Urinary bladder (tissue), 4 donors: Measurements from ENCODE around the gene ZFP36L1. TPM values are rescaled to one million over a fixed set of nuclear protein-coding genes. Genes with fewer than 3 reads are reported as not detected.

Experiments
- DNase-seq: peaks from one replicate; pipeline ENCODE4 v3.0.0-alpha.2; 2015; ENCODE audit errors: extremely low spot score
- H3K27ac ChIP-seq: one replicate; pipeline ENCODE4 v1.5.1; 2013; ENCODE audit warnings: low read depth, mild to moderate bottlenecking, moderate library complexity
- H3K36me3 ChIP-seq: one replicate; pipeline ENCODE4 v1.6.1; 2013; ENCODE audit warnings: mild to moderate bottlenecking, moderate library complexity; ENCODE audit not compliant: insufficient read depth
- H3K4me1 ChIP-seq: one replicate; pipeline ENCODE4 v1.6.1; 2013; ENCODE audit warnings: mild to moderate bottlenecking, moderate library complexity; ENCODE audit not compliant: insufficient read depth
- H3K4me3 ChIP-seq: one replicate; pipeline ENCODE4 v1.5.1; 2013; ENCODE audit warnings: low read depth, low read length
- WGBS: extraction: QIAGEN DNeasy Blood & Tissue Kit; methylation state at CpG from one replicate; pipeline ENCODE4 v1.1.7; 2013; 5-methylcytosine and 5-hydroxymethylcytosine counted together
- polyA plus RNA-seq: library from polyadenylated mRNA; stranded (reverse); fragments of 200-250 nt; gene quantifications from one replicate; pipeline ENCODE4 v1.2.3, GENCODE V29; 2013
- total RNA-seq: library from RNA; depleted of rRNA; stranded (reverse); fragments of >200 nt; gene quantifications from one replicate; pipeline ENCODE4 v1.2.3, GENCODE V29; 2014
- donor health status: healthy with polysubstance abuse.
- donor health status: healthy.

The ZFP36L1 gene
- total and polyA plus RNA-seq, 2 donors: 82.2 to 653 TPM

DNA sequence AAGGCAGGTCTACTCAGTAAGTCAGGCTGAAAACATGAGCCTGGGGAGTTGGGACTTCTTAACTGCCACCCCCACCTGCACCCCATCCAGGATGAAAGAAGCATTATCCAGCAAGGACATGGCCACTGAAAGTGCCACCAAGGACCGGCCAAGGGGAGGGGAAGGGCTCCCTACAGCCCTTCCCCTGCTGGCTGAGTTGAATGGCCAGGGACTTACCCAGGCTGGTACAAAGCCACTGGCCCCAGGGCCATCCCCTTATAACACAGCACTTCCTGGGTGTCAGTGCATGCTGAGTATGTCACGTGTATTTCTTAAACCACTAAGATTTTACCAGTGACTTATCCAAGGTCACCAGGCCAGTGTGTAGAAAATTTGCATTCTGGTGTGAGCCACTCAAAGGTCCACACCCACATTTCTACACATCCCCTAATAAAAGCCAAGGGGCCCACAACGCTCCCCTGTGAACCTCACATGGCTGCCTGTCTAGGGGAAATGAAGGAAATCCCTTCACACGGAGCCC lies 29.3 kb upstream of the ZFP36L1 start:
- no peak for DNase-seq
- Histone ChIP-seq H3K4me3 (no peak overlapping the region), H3K4me1 (no peaks in the 10 kb centered on the region), H3K36me3 (no peaks in the 10 kb centered on the region), H3K27ac (no peak overlapping the region)
- WGBS: 93% methylated on average over 4 of the region's 4 CpGs

DNA sequence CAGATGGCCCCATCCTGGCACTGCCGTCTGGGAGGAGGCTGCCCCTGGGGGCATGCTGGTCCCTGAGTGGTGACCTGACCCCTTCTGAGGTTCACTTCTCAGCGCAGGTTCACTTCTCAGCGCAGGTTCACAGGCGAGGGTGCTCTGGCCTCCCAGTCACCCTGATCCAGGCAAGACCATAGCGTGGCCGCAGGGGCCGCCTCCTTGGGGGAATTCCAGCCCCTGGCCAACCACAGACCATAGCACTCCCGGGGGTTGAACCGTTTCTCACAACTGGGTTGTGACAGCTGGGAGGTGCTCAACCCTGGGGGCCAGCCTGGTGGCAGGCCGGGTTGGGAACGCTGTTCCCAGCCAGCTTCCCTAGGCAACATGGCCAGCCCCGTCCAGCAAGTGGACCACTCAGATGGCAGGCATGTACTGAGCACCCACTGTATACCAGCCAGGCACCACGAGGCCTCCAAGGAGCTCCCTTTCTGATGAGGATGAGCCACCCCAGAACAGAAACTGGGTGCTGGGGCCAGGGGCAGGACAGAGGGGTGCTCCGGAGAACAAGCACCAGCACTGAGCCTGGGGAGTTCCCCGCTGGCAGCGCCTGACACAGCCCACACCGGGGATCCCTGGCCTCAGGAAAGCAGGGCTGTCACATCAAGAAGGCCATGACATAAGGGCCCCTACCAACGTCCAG lies 28.3 kb upstream of the ZFP36L1 start:
- WGBS: 91% methylated on average over 18 of the region's 18 CpGs
- H3K4me3 ChIP-seq: no peak overlapping the region
- no peak overlapping the region for H3K27ac ChIP-seq
- no peaks in the 10 kb centered on the region for H3K4me1 ChIP-seq
- H3K36me3 ChIP-seq: no peaks in the 10 kb centered on the region
- no peak for DNase-seq

DNA sequence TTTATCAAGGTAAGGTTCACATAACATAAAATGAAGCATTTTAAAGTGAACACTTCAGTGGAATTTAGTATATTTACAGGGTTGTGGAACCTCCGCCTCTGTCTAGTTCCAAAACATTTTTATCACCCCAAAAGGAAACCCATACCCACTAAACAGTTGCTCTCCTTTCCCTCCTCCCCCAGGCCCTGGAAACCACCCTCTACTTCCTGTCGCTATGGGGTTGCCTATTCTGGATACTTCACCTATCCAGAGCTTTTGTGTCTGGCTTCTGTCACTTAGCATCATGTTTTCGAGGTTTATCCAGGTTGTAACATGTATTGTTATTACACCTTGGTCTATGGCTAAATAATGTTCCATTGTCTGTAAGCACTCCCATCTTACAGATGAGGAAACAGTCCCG lies 27.7 kb upstream of the ZFP36L1 start:
- DNase-seq: no peak
- 89% methylated on average over 4 of the region's 4 CpGs for WGBS
- no peaks in the 10 kb centered on the region for H3K4me1 ChIP-seq
- no peaks in the 10 kb centered on the region for H3K36me3 ChIP-seq
- no peak overlapping the region for H3K4me3 ChIP-seq
- no peak overlapping the region for H3K27ac ChIP-seq

DNA sequence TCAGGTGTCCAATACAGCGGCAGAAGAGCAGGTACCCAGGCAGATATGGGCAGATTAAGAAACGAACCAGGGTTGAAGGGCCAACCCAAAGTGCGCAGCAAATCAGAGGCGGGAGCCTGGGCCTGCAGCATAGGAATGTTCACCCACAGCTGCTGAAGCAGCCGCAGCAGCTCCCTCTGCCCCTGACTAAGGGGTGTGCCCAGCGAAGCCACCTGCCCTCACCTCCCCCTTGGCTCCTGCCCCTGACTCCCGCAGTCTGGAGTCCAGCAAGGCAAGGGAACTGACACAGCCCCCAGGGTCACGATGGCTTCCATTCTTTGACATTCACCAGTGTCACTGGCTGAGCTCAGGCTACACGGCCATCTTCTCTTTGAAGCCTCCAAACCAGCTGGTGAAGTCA lies 27.3 kb upstream of the ZFP36L1 start:
- H3K4me1 ChIP-seq: no peaks in the 10 kb centered on the region
- no peaks in the 10 kb centered on the region for H3K36me3 ChIP-seq
- DNase-seq: no peak
- H3K27ac ChIP-seq: no peak overlapping the region
- H3K4me3 ChIP-seq: no peak overlapping the region
- WGBS: 94% methylated on average over 9 of the region's 9 CpGs

DNA sequence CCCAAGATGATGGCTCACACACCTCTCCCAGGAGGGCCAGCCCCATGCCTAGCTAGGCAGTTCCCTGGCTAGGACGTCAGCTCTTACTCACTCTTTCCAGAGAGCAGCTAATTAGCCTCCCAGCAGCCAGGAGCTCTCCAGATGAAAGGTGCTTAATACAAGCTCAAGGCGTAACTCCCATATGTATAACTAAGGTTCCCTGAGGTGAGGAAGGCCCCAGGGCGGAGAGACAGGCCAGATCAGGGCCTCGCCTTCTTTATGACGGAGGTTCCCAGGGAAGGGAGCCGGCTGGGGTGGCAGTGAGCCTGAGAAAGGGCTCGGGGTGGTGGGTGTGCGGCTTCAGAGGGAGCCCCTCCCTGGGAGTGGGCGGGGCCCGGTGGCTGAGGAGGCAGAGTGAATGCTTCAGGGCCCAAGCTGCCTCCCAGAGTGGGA lies 26.4 kb upstream of the ZFP36L1 start:
- H3K4me3 ChIP-seq: no peak overlapping the region
- peaks cover 1% of the 10 kb centered on the region for H3K4me1 ChIP-seq
- WGBS: 52% methylated on average over 10 of the region's 10 CpGs
- DNase-seq: no peak
- no peaks in the 10 kb centered on the region for H3K36me3 ChIP-seq
- H3K27ac ChIP-seq: no peak overlapping the region

DNA sequence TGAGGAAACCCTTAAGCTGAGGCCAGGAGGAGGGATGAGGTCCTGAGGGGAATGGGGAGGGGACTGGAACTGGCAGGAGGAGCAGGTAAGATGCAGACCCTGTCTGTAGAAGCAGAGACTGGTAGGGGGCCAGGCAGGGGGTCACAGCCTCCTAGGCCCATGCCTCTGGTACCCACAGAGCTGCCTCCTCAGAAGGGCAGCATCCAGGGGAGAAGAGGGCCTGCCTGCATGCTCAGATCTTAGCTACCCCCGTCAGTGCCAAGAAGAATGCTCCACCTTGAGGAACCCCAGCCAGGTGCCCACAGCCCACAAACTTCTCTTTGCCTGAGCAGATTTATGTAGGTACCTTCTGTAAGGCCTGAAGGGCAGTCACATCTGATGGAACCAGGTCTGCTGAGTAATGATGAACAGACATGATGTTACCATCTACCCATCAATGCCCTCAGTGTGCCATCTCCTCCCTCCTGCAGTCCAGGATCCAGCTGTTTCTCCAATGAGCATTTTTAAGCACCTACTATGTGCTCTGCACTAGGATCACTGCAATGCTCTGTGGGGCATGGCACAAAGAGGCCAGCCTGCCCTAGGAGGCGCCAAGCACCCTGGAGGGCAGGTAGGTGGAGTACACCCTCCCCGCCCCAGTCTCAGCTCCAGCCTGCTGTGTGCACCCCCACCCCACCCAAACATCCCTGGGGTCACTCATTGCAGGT lies 24.8 kb upstream of the ZFP36L1 start:
- Histone ChIP-seq H3K4me3 (no peak overlapping the region), H3K4me1 (peaks cover 1% of the 10 kb centered on the region), H3K27ac (no peak overlapping the region), H3K36me3 (no peaks in the 10 kb centered on the region)
- 96% methylated on average over 3 of the region's 3 CpGs for WGBS
- no peak for DNase-seq

DNA sequence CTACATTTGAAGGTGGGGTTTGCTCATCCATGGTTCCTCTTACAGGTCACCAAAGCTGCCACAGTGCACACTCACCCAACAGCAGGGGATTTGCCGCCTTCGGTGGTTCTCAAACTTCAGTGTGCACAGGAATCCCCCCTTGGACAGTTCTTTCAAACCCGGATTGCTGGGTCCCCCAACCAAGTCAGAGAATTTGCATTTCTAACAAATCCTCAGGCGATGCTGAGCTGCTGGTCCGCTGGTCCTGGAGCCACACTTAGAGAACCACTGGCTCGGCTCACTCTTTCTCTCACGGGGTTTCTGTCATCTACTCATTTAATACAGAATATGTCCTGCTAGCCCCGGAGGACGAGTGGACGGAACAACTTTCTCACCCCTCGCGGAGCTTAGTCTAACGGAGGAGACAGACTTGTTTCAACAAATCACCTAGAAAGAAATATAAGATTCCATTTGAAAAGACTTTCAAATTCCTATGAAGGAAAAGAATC lies 24.1 kb upstream of the ZFP36L1 start:
- Histone ChIP-seq H3K4me3 (no peak overlapping the region), H3K36me3 (no peaks in the 10 kb centered on the region), H3K4me1 (peaks cover 1% of the 10 kb centered on the region), H3K27ac (peak overlapping the region; percentile 98)
- no peak for DNase-seq
- 58% methylated on average over 13 of the region's 13 CpGs for WGBS

DNA sequence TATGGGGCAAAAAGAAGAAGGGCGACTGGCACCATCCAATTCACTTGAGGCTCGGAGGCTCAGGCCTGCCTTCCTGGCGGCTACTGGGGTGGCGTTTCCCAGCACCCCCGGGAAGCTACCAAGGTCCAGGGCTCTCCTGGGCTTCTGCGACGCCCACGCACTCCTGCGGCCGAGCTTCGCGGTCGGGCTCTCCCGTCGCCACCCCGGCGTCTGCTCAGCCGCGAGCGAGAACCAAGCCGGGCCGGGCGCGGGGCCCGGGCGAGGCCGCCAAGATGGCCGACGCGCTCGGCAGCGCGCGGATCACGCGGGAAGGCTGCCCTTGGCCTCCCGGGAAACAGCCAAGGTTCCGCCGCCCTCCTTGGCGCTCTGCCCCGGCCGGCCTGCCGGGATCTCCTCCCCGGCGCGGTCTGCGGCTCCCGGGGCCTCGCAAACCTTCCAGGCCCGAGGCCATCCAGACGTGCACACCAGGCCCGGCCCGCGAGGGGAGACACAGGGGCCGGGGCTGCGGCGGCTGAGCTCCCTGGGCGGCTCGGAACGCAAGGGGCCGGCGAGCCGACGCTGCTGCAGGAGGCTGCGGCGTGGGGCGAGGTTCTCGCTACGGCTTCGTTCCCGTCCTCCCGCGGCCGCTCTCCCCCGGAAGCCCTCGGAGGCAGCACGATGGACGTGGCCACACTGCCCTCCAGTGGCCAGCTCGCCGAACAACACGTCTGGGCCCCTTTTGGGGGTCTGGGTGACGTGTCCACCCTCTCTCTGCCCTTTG lies 23.5 kb upstream of the ZFP36L1 start:
- Histone ChIP-seq H3K4me3 (peak overlapping the region; percentile 40), H3K36me3 (no peaks in the 10 kb centered on the region), H3K27ac (peak overlapping the region; percentile 98), H3K4me1 (peaks cover 1% of the 10 kb centered on the region)
- 2% methylated on average over 82 of the region's 82 CpGs for WGBS
- peak; percentile 77 for DNase-seq

DNA sequence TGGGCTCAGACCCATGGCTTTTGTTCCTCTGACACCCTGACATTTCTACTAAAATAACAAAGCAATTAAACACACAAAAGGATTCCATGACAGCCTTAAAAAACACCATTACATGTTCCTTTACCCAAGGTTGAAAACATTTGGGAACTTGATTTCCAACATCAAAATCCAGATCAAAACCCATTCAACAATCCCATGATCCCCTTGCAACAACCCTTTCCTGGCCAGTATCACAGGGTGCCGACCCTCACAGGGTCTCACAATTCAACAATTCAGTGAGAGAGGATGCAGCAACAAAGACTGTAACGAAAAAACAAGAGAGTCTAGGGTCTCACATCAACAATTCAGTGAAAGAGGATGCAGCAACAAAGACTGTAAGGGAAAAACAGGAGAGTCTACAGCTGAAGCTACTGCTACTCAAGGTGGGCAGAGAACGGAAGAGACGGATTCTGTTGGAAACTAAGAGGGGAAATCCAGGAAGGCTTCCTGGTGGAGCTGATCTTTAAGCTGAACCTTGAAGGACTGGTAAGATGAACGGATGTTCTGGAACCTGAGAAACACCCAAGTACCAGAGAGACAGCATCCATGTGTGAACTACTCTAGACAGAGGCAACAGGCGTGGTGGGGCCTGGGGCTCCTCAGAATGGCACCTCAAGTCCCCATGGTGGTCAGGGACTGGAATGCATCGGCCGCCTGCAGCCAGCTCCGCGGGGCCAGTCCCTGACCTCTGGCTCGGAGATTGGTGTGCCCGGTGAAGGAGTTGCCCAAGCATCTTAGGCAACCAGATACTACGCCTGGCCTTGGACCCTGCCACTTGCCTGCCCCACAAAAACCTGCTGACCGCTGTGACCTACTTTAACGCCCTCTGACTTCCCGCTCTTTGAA lies 22.7 kb upstream of the ZFP36L1 start:
- H3K4me1 ChIP-seq: peaks cover 1% of the 10 kb centered on the region
- peak overlapping the region; percentile 98 for H3K27ac ChIP-seq
- H3K4me3 ChIP-seq: no peak overlapping the region
- 85% methylated on average over 16 of the region's 16 CpGs for WGBS
- no peaks in the 10 kb centered on the region for H3K36me3 ChIP-seq
- no peak for DNase-seq

DNA sequence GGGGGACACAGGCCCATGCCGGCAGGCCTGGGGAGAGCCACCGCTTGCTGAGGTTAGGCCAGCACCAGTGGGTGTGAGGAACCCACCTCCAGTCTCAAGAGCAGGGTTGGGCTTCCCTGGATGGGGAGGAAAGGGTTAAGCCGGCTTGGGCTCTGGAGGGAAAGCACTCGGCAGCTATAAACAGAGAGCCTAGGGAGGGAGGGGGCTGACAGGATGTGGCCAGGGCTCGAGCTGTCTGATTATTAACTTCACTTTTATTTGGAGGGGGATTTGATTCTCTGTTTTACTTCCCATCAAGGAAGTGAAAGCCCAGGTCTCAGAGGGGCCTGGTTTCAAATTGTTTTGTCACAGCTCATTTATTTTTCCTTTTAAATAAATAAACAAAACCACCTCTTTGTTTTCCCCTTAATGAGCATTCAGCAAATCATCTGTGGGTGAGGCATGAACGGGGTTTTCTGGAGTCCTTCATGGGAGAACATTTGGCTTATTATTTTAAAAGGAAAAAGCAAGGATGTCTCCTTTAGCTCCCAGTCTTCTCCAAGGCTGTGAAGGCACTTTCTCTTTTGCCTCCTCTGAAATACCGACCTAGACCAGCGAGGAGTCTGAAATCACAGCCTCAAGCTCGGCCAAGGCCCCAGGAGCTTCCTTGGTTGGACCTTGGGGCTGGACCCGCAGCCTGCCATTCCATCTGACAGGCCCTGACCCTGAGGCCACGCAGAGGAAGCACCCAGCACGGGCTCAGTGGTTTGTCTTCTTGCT lies 21.9 kb upstream of the ZFP36L1 start:
- WGBS: 4% methylated on average over 12 of the region's 12 CpGs
- H3K4me3 ChIP-seq: no peak overlapping the region
- DNase-seq: no peak
- H3K4me1 ChIP-seq: peaks cover 1% of the 10 kb centered on the region
- peak overlapping the region; percentile 98 for H3K27ac ChIP-seq
- no peaks in the 10 kb centered on the region for H3K36me3 ChIP-seq

DNA sequence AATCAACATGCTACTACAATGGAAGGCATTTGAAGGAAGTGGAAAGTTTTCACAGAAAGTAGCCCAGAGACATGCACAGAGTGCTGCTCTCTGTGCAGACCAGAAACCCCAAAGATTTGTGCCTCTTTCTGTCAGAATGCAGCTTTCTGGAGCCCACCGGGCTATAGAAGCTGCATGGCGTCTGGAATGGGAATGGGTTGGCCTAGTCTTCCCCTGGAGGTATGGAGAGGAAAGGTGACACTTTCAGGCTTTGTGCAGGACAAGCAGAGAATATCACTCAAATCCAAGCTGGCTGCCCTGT lies 21.3 kb upstream of the ZFP36L1 start:
- no peak overlapping the region for H3K4me3 ChIP-seq
- H3K36me3 ChIP-seq: no peaks in the 10 kb centered on the region
- peaks cover 1% of the 10 kb centered on the region for H3K4me1 ChIP-seq
- WGBS: 13% methylated on average over 2 of the region's 2 CpGs
- H3K27ac ChIP-seq: peak overlapping the region; percentile 98
- no peak for DNase-seq

DNA sequence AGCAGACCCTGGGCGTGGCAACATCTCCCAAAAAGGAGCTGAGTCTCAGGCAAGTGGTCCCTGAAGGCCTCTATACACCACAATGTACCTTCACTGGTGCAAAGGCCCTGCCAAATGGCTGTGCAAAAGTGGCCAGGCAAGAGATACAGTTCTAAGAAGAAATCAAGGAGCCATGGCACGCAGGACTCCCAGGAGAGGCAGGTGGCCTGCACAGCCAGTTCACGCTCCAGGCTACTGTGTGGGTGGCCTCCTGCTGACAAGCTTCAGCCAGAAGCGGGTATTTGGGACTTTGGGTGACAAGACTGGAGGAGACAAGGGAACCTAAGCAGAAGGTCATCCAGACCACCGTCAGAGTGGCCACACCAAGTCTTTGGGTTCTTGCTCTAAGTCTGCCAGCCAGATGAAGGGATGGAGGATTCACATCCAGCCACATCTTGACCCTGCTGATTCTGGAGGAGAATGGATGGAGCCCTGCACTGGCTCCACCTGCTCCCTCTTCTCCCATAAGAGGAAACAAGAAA lies 20.5 kb upstream of the ZFP36L1 start:
- Histone ChIP-seq H3K36me3 (no peaks in the 10 kb centered on the region), H3K4me3 (no peak overlapping the region), H3K27ac (no peak overlapping the region), H3K4me1 (peaks cover 1% of the 10 kb centered on the region)
- no peak for DNase-seq
- 66% methylated on average over 5 of the region's 5 CpGs for WGBS
